ENCODE measurements around the gene ASPHD2. TPM values are rescaled to one million over a fixed set of nuclear protein-coding genes. Genes with fewer than 3 reads are reported as not detected.

ASPHD2 gene
- total RNA-seq, 1 experiment from 2014 or later, result 0.44 TPM

- TF ChIP-seq CTCF (conservative IDR thresholded peaks at IDR 0.05) (no peak), EZH2 (IDR thresholded peaks at IDR 0.05; ENCODE audit: low read depth) (no peak)
- H3K27me3 ChIP-seq (ENCODE audit: insufficient read depth, low read depth), result no peaks in the 10 kb centered on the region
- DNase-seq, result no peak
- ChIA-PET POLR2A (ENCODE audit: unreplicated experiment) (no interaction called here), CTCF (interaction anchor here (0.6 kb wide), 1 partner anchor 83 kb away, joined by 14 read pairs; no protein-coding TSS in a partner anchor)
- H3K9me2 ChIP-seq (ENCODE audit: insufficient read depth), result no peaks in the 10 kb centered on the region
- H3K4me3 ChIP-seq, result no peak overlapping the region
- H3K9me3 ChIP-seq (ENCODE audit: insufficient read depth, low read depth), result no peaks in the 10 kb centered on the region
- H3K4me1 ChIP-seq (replicated peaks; ENCODE audit: insufficient read depth), result no peaks in the 10 kb centered on the region
- no peaks in the 10 kb centered on the region; the same call in 1 of the 2 replicates for H3K36me3 ChIP-seq (ENCODE audit: low read depth)
- no peaks in the 10 kb centered on the region for H3K79me2 ChIP-seq (ENCODE audit: low read depth)
- H3F3A ChIP-seq (ENCODE audit: insufficient read depth, low read depth), result no peaks in the 10 kb centered on the region
- H2AFZ ChIP-seq, result no peak overlapping the region
- intact Hi-C loops (cut with micrococcal nuclease; ENCODE audit: unreplicated experiment), result no loop called here
- no peak overlapping the region for H3K27ac ChIP-seq
- H3K4me2 ChIP-seq, result no peak overlapping the region
- H4K20me1 ChIP-seq (ENCODE audit: insufficient read depth), result peaks cover 22% of the 10 kb centered on the region
- BruUV-seq (replicated peaks), result no TSS peak
Observed at GRCh38 chr22:26457661-26458272, 28.7 kb downstream of the ASPHD2 start.

DNA sequence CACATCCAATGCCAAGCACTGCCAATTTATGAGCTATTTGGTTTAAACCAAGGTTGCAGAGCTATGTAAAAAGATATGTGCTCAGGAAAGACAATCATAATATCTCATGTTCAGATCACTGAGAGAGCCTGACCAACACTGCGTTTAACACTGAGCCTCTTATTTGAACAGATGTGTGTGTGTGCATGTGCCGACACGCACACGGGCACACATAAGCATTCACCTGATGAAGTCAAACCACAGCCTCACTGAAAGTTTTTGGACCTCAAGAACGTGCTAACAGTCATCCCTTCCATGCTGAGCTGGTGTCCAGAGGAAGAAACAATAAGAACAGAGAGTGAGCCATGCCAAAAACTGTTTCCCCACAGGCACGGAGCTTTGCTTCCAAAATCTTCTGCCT lies 31.1 kb downstream of the ASPHD2 start:
- Histone ChIP-seq H3K27ac (no peak overlapping the region), H4K20me1 (ENCODE audit: insufficient read depth) (peaks cover 22% of the 10 kb centered on the region), H3K4me1 (replicated peaks; ENCODE audit: insufficient read depth) (no peaks in the 10 kb centered on the region), H2AFZ (no peak overlapping the region), H3K9me2 (ENCODE audit: insufficient read depth) (no peaks in the 10 kb centered on the region), H3K79me2 (ENCODE audit: low read depth) (no peaks in the 10 kb centered on the region), H3K4me3 (no peak overlapping the region), H3K27me3 (ENCODE audit: insufficient read depth, low read depth) (no peaks in the 10 kb centered on the region), H3K36me3 (ENCODE audit: low read depth) (no peaks in the 10 kb centered on the region; the same call in none of the 2 replicates), H3K4me2 (no peak overlapping the region), H3K9me3 (ENCODE audit: insufficient read depth, low read depth) (no peaks in the 10 kb centered on the region), H3F3A (ENCODE audit: insufficient read depth, low read depth) (no peaks in the 10 kb centered on the region)
- BruUV-seq (replicated peaks), result no TSS peak
- intact Hi-C loops (cut with micrococcal nuclease; ENCODE audit: unreplicated experiment), result no loop called here
- no peak for DNase-seq
- POLR2A ChIA-PET (ENCODE audit: unreplicated experiment), result no interaction called here
- TF ChIP-seq EZH2 (IDR thresholded peaks at IDR 0.05; ENCODE audit: low read depth) (no peak), CTCF (conservative IDR thresholded peaks at IDR 0.05) (no peak)
- CTCF ChIA-PET, result interaction anchor here (0.6 kb wide), 1 partner anchor 29 kb away, joined by 4 read pairs; no protein-coding TSS in a partner anchor

- no peaks in the 10 kb centered on the region for H3K27me3 ChIP-seq (ENCODE audit: insufficient read depth, low read depth)
- H3K79me2 ChIP-seq (ENCODE audit: low read depth), result no peaks in the 10 kb centered on the region
- BruUV-seq (replicated peaks), result no TSS peak
- no peak overlapping the region for H3K27ac ChIP-seq
- ChIA-PET POLR2A (ENCODE audit: unreplicated experiment) (no interaction called here), CTCF (interaction anchor here (0.6 to 1.0 kb wide), 3 partner anchors 97 to 1476 kb away, joined by 3 to 5 read pairs (median 3); no protein-coding TSS in a partner anchor)
- no peaks in the 10 kb centered on the region; the same call in none of the 2 replicates for H3K36me3 ChIP-seq (ENCODE audit: low read depth)
- peak in 1 of 2 experiments; percentile 16 for DNase-seq
- no peaks in the 10 kb centered on the region for H3K9me2 ChIP-seq (ENCODE audit: insufficient read depth)
- TF ChIP-seq CTCF (conservative IDR thresholded peaks at IDR 0.05) (peak; percentile 86), EZH2 (IDR thresholded peaks at IDR 0.05; ENCODE audit: low read depth) (no peak)
- no peaks in the 10 kb centered on the region for H3F3A ChIP-seq (ENCODE audit: insufficient read depth, low read depth)
- no peak overlapping the region for H3K4me3 ChIP-seq
- intact Hi-C loops (cut with micrococcal nuclease; ENCODE audit: unreplicated experiment), result loop anchor here (1.0 kb wide), 2 partner anchors 63 to 97 kb away; no protein-coding TSS in a partner anchor
- no peak overlapping the region for H2AFZ ChIP-seq
- peaks cover 22% of the 10 kb centered on the region for H4K20me1 ChIP-seq (ENCODE audit: insufficient read depth)
- H3K4me2 ChIP-seq, result no peak overlapping the region
- no peaks in the 10 kb centered on the region for H3K4me1 ChIP-seq (replicated peaks; ENCODE audit: insufficient read depth)
- no peaks in the 10 kb centered on the region for H3K9me3 ChIP-seq (ENCODE audit: insufficient read depth, low read depth)
Observed at GRCh38 chr22:26461188-26461810, 32.2 kb downstream of the ASPHD2 start.

Data from PC-9 (cell line).